Panc1 (cell line): ENCODE data around the gene MYO7B. TPM values are rescaled to one million over a fixed set of nuclear protein-coding genes. Genes with fewer than 3 reads are reported as not detected.

Experiments used
- ATAC-seq: fragments of 200-7000 bp; cut with Tn5 transposase; 2 replicates; pipeline ENCODE4 v1.9.1; 2020; ENCODE audit warnings: mild to moderate bottlenecking, moderate library complexity
- BruUV-seq: library from RNA; stranded (reverse); fragments of 400-500 nt; replicated peaks from 2 replicates; lab custom pipeline; 2021; lab: Mats Ljungman, UMichigan
- CTCF ChIA-PET: fragments of 300-600 bp; sonication (Branson Sonifier 250); formaldehyde crosslinking; loops from one replicate; lab custom pipeline; 2022; ENCODE audit warnings: antibody characterized with exemption; lab: Charles Lee
- POLR2A ChIA-PET: fragments of 300-600 bp; sonication (Branson Sonifier 250); formaldehyde crosslinking; loops from one replicate; lab custom pipeline; 2022; ENCODE audit warnings: antibody characterized with exemption; lab: Charles Lee
- DNase-seq: peaks from one replicate; pipeline ENCODE4 v3.0.0-alpha.2; 2010; ENCODE audit warnings: low read depth, low spot score
- H3K27ac ChIP-seq: 2 replicates; pipeline ENCODE4 v1.5.1; 2011; ENCODE audit warnings: mild to moderate bottlenecking, low read length, inconsistent platforms
- H3K27me3 ChIP-seq: fragments of 200-500 bp; sonication (Bioruptor generic); 2 replicates; pipeline ENCODE4 v1.6.0; 2014; ENCODE audit warnings: low read length, inconsistent platforms; ENCODE audit not compliant: control insufficient read depth, insufficient read depth
- H3K36me3 ChIP-seq: fragments of 200-500 bp; sonication (Bioruptor generic); 2 replicates; pipeline ENCODE4 v1.5.1; 2014; ENCODE audit warnings: inconsistent platforms, mild to moderate bottlenecking, low read length, moderate library complexity; ENCODE audit not compliant: control insufficient read depth, insufficient read depth
- H3K4me1 ChIP-seq: 2 replicates; pipeline ENCODE4 v1.5.1; 2011; ENCODE audit warnings: inconsistent platforms, mild to moderate bottlenecking, low read length, moderate library complexity; ENCODE audit not compliant: control insufficient read depth, insufficient read depth
- H3K4me3 ChIP-seq, 2 experiments: 2 replicates each; pipeline ENCODE4 v1.5.1; 2011 to 2012; ENCODE audit warnings: low read depth in 2 of 2, low read length in 2 of 2, mild to moderate bottlenecking in 2 of 2, inconsistent platforms in 1 of 2, moderate library complexity in 1 of 2
- H3K9me3 ChIP-seq: fragments of 200-500 bp; sonication (Bioruptor generic); 2 replicates; pipeline ENCODE4 v1.5.1; 2014; ENCODE audit warnings: low read depth, mild to moderate bottlenecking, inconsistent platforms, low read length, moderate library complexity; ENCODE audit not compliant: control insufficient read depth, insufficient read depth
- CTCF ChIP-seq: fragments of 450-650 bp; IDR thresholded peaks from 2 replicates; pipeline ENCODE4 v1.5.1; 2017; ENCODE audit warnings: mild to moderate bottlenecking
- POLR2AphosphoS5 ChIP-seq: IDR thresholded peaks from 2 replicates; pipeline ENCODE4 v1.6.1; 2012; ENCODE audit warnings: mild to moderate bottlenecking, low read depth, low read length, moderate library complexity
- REST ChIP-seq, 2 experiments: IDR thresholded peaks; 2 replicates each; pipeline ENCODE4 v1.6.1; 2011 to 2012; ENCODE audit warnings: low read depth in 2 of 2, control low read depth in 1 of 2, low read length in 1 of 2, mild to moderate bottlenecking in 1 of 2, moderate library complexity in 1 of 2; ENCODE audit not compliant: insufficient read depth in 1 of 2
- SIN3A ChIP-seq: IDR thresholded peaks from 2 replicates; pipeline ENCODE4 v1.6.1; 2012; ENCODE audit warnings: low read depth, mild to moderate bottlenecking, low read length, moderate library complexity, borderline replicate concordance; ENCODE audit not compliant: insufficient read depth
- TCF7L2 ChIP-seq: IDR thresholded peaks from 2 replicates; pipeline ENCODE4 v1.6.1; 2011; ENCODE audit warnings: mild to moderate bottlenecking, low read depth, low read length, inconsistent platforms
- in situ Hi-C: cut with HindIII; loops from 2 replicates; pipeline ENCODE4 v1.10.0; 2016; ENCODE audit warnings: low sequenced_read_pairs, low pct_unique_long_range_greater_than_20kb
- intact Hi-C: fragments of 100-400 bp; cut with micrococcal nuclease; formaldehyde crosslinking; loops from one replicate; pipeline ENCODE4 v1.10.0; 2022; ENCODE audit not compliant: unreplicated experiment
- total RNA-seq: library from RNA; stranded (reverse); gene quantifications from one replicate; pipeline ENCODE4 v1.2.1, GENCODE V29; 2021; ENCODE audit not compliant: unreplicated experiment

Gene MYO7B
- total RNA-seq, 1 experiment from 2014 or later: 0.15 TPM

- DNase-seq: no peak
- CTCF ChIA-PET: no interaction called here
- no peaks in the 10 kb centered on the region for H3K4me1 ChIP-seq
- no peak for TF ChIP-seq SIN3A
- no peak for TF ChIP-seq POLR2AphosphoS5
- TF ChIP-seq CTCF: no peak
- TF ChIP-seq TCF7L2: no peak
- TF ChIP-seq REST (IDR thresholded peaks at IDR 0.05; ENCODE audit: insufficient read depth in 1 of 2, low read depth in 2 of 2, low read length in 1 of 2): no peak
- H3K27ac ChIP-seq: no peak overlapping the region
- BruUV-seq: no TSS peak
- H3K9me3 ChIP-seq: no peaks in the 10 kb centered on the region
- H3K27me3 ChIP-seq: no peaks in the 10 kb centered on the region
- POLR2A ChIA-PET: no interaction called here
- no peak for ATAC-seq
- intact Hi-C loops: no loop called here
- in situ Hi-C loops: no loop called here
- no peak overlapping the region for H3K4me3 ChIP-seq
- H3K36me3 ChIP-seq: no peaks in the 10 kb centered on the region
These were observed 51.3 kb downstream of the MYO7B start for GRCh38 chr2:127586746-127587295.

GRCh38 chr2:127588241-127588640, 52.8 kb downstream of the MYO7B start:
- no peaks in the 10 kb centered on the region for H3K9me3 ChIP-seq
- POLR2A ChIA-PET: no interaction called here
- intact Hi-C loops: no loop called here
- H3K4me1 ChIP-seq: no peaks in the 10 kb centered on the region
- in situ Hi-C loops: no loop called here
- ATAC-seq (no peak), DNase-seq (no peak)
- TF ChIP-seq CTCF: no peak
- CTCF ChIA-PET: no interaction called here
- no peaks in the 10 kb centered on the region for H3K36me3 ChIP-seq
- no peak overlapping the region for H3K27ac ChIP-seq
- H3K27me3 ChIP-seq: no peaks in the 10 kb centered on the region
- H3K4me3 ChIP-seq: no peak overlapping the region
- no TSS peak for BruUV-seq
